ENCODE measurements around the gene IRF5.

- TF ChIP-seq EP300 (IDR thresholded peaks at IDR 0.05; ENCODE audit: borderline replicate concordance) (no peak), MAX (IDR thresholded peaks at IDR 0.05) (no peak), EGR1 (IDR thresholded peaks at IDR 0.05) (no peak), YY1 (IDR thresholded peaks at IDR 0.05; ENCODE audit: low read depth) (no peak), CEBPB (IDR thresholded peaks at IDR 0.05) (no peak), TAF1 (IDR thresholded peaks at IDR 0.05; ENCODE audit: low read depth) (no peak), TEAD4 (IDR thresholded peaks at IDR 0.05) (no peak)
Observed at GRCh38 chr7:128959296-128959695, 21.6 kb downstream of the IRF5 start.
